GM03348 (cell line): ENCODE measurements around the gene PLA2G4B.
"Not testable (repeated sequence)": the region's sequence is repeated elsewhere in the genome, so short reads cannot be mapped to it uniquely, and the experiment has no call there.

ENCODE experiments used
- DNase-seq: peaks from one replicate; pipeline ENCODE4 v3.0.0; 2012; ENCODE audit warnings: low spot score

Gene PLA2G4B

DNA sequence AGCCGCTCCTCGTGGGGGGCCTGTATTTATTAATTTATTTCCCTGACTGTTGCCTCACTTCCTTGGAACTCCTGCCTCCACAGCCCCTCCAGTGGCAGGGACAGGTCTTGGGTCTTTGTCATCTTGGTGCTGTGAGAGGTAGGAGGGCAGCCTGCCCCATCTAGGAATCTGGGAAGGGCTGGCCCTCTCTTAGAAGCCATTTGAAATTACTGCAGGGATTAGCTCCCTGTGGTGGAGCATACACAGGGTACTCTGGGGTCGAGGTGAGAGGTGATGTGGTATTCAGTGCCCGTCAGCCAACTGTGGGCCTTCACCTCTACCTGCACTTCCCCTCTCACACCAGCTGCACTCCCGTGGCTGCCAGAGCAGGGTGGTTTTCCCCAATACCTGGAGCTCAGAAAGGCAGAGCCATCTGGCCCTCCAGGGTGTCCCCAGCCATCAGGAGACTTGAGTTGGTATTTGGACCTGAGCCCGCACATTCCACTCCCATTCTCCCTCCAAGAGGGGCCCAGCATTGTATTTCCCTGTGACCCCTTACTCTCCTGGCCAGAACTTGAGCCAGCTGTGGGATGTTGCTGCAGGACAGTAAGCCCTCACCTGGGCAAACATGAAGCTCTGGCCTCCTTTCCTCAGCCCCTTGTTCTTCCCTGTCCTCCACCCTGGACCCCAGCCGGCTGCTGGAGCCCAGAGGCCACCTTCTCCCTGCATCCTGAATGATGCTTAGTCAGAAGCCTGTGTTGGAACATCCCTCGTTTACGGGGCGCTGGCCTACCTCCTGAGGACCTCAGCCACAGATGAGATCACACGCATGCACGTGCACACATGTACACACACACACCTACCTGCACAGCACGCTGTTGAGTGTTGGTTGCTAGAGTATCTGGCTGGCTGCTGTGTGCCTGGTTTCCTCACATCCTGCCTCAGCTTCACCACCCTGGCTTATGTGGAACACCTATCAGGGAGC lies 12.8 kb upstream of the PLA2G4B start:
- DNase-seq, result no peak

DNA sequence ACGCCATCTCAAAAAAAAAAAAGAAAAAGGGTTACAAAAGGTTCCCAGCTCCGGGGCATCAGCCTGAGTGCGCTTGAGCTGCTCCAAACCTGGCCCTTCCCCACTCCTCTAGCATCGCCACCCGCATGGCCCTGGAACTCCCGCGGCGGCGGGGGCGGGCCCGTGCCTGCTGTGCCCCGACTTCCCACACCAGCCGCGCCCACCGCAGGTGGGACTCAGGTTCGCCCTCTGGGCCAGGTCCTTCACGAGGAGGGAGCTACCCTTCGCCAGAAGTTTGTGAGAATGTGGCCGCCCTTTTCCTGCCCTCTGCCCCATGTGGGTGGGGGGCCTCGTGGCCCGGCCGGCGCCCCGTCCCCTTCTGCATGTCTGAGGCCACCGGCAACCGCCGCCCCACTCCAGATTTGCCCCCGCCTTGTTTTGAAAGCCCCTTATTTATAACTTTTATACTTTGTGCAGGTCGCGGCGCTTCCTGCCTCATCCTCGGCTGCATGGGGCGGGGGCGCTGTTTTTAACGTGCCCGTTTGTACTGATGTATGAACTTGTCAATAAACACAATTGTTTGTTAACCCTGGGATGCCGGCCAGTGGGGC lies 11.3 kb upstream of the PLA2G4B start:
- DNase-seq, result no peak

DNA sequence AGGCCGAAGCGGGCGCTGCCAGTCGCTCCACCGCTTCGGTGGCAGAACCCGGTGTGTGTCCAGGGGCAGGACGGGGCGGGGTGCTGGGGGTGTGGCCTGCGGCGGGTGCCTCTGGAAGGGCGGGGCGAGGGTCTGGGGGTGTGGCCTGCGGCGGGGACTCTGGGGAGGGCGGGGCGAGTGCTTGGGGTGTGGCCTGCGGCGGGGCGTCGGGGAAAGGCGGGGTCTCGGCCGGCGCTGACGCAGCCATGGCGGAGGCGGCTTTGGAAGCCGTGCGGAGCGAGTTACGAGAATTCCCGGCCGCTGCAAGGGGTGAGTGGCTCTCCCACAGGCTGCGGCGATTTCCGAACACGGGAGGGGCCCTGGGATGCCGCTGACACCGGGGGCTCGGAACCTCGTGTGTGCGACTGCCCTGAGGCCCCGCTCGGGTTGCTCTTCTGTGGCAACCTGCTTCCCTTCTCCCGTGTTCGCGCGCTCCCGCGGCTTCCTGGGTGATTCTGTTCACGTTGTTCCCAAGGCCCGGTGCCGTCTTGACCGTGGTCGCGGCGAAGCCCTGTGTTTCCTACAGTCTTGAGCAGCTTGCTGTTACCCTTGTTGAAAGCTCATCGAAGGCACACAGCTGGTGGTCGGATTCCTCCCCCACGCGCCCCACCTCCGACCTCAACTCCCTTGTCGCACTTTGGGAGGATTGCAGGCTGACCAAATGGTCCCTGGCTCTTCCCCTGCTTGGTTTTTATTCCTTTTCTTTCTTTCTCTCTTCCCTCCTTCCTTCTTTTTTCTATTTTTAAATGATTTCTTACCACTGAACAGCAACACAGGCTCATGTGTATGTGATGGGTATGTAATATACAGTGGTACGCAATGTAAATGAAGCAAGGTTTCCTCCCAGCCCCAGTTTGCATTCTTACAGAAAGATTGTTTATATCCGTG lies 10.5 kb upstream of the PLA2G4B start, which contains the start of gene JMJD7:
Gene JMJD7, plus strand, starts transcription at position 213 of the 927 bp plus-strand sequence. Its CDS starts 33 bp downstream, at position 246.
- peak; percentile 100 for DNase-seq

DNA sequence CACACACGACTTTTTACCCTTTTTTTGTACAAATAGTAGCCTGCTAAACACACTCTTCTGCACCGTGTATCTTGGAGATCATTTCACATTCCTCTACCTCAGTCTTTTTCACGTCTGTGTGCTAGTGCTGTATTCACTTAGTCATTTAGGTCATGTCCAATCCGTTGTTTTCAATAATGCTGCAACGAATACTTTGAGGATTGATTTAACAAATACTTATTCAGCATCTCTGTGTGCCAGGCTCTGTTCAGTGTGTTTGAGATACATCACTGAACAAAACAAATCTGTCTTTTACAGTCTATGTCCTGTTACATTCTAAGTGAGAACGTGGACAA lies 9.9 kb upstream of the PLA2G4B start:
- no peak for DNase-seq

DNA sequence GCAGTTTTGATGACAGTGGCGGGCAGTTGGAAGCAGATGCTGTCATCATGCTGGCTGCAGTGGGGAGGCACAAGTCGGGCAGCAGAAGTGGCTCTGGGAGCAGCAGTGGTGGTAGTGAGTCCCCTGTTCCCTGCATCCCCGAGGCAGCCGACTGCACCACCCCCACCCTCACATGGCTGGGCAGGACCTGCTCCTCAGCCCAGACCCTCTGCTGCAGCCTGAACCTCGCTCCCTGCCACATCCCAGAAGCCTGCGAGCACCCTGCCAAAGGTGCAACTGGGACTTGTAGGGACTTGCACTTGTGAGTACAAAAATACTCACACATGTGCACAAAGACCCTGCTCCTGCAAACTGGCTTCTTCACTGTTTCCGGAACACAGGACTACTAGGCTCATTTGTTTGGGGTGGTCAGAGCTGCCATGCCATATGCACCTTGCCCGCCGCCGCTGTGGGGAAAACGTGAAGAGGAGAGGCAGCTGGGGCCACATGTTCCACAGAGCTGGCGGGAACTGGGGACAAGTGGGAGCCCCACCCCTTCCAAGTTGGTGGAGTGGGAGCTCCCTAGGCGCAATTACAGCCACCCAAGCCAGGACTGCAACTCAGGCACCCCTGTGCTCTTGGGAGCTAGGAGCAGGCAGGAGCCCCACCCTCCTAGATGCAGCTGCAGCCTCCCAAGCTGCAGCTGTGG lies 8.5 kb upstream of the PLA2G4B start:
- no peak for DNase-seq

DNA sequence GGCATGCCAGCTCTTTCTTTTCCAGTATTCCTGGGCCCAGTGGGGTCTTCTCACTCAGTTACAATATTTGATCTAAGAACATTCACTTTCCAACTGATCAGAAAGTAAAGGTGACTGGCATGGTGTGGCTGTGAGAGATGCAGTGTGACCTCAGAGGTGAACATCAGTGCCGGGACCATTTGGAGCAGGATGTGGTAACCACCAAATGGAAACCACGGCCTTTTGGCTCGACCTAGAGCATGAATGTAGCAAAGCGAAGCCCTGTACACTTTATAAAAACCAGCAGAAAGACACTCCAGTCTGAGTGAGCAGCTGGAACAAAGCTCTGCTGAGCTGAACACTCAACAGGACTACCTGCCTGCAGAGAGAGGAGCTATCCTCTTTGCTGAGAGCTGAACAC lies 7.4 kb upstream of the PLA2G4B start:
- not testable (repeated sequence) for DNase-seq

DNA sequence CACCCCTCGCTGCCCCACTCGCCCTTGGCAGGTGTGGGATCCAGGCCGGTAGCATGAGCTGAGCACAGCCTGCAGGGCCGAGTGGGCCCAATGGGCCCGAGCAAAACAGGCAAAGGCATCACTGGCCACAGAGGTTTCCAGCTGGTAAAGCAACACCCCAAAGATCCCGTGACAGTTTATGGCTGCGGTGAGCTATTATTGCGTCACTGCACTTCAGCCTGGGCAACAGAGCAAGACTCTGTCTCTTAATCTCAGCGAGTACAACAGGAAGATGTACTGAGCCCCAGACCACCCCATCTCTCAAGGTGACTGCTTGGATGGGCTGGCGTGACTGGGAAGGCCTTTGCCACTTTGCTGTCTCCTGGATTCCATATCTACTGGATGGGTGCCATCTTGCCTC lies 6.4 kb upstream of the PLA2G4B start:
- no peak for DNase-seq

DNA sequence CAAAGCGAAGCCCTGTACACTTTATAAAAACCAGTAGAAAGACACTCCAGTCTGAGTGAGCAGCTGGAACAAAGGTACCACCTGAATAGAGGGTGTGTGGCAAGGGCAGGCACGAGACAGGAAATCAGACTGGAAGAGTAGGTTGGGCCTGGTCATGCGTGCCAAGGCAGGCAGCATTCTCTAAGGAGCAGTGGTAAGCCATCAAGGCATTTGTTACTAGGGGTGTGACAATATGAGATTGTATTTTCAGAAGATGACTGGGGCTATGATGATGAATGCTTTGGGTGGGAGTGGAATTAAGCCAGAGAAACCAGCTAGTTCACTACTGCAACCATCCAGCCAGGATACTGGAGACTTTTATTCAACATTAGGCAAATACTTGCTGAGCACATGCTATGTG lies 5.8 kb upstream of the PLA2G4B start:
- no peak for DNase-seq

DNA sequence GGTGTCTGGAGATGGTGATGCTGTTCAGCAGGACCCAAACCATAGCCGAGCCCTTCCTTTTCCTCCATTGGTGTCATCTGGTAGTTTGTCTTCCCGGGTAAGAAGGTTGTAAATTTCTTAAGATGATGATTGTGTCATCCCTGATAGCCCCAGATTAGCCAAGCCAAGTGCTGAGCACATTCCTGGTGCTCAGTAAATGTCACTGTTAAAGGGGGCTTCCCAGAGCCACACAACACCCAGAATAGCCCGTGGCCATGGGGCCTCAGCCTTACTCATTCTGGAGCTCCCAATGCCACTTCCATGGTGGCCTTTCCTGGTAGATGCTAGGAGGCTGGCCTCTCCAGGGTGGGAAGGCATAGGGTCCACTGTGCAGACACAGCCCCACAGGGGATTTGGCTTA lies 4.6 kb upstream of the PLA2G4B start:
- no peak for DNase-seq

DNA sequence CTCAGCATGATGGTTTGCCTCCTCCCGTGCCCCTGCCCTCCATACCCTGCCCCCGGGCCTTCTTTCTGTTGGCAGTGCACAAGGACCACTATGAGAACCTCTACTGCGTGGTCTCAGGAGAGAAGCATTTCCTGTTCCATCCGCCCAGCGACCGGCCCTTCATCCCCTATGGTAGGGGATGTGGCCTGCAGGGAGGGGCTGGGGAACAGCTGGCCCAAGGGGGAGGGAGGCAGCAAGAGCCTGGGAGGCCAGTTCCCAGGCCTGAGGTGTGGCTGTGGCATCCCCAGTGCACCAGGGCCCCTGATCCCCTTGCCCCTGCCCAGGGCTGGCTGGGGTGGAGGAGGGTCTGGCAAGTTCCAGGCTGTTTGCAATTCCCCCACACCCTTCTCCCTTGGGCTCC lies 2.6 kb upstream of the PLA2G4B start:
- DNase-seq, result no peak

DNA sequence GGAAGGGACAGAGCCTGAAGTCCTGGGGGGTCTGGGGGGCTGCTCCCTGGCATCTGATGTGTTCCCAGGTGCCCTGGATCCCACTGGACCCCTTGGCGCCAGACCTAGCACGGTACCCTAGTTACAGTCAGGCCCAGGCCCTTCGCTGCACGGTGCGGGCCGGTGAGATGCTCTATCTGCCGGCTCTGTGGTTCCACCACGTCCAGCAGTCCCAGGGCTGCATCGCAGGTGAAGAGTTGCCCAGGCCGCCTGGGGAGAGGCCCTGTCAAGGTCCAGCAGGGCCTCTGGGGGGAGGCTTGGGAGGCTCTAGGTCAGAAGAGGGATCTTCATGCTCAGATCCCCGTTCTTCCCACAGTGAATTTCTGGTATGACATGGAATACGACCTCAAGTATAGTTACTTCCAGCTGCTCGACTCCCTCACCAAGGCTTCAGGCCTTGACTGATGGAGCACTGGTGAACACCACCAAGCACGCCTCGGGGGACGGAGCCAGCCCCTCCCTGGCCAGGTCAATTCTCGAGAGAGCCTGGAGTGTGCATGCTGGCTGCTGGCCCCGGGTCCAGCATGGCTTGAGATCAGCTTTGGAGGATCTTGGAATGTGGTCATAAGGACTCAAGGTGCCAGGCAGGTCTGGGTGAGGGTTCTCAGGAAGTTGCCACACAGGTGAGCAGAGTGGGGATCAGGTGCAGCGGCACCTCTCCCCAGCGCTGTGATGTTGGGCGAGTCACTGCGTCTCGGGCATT lies 1.8 kb upstream of the PLA2G4B start:
- no peak for DNase-seq

DNA sequence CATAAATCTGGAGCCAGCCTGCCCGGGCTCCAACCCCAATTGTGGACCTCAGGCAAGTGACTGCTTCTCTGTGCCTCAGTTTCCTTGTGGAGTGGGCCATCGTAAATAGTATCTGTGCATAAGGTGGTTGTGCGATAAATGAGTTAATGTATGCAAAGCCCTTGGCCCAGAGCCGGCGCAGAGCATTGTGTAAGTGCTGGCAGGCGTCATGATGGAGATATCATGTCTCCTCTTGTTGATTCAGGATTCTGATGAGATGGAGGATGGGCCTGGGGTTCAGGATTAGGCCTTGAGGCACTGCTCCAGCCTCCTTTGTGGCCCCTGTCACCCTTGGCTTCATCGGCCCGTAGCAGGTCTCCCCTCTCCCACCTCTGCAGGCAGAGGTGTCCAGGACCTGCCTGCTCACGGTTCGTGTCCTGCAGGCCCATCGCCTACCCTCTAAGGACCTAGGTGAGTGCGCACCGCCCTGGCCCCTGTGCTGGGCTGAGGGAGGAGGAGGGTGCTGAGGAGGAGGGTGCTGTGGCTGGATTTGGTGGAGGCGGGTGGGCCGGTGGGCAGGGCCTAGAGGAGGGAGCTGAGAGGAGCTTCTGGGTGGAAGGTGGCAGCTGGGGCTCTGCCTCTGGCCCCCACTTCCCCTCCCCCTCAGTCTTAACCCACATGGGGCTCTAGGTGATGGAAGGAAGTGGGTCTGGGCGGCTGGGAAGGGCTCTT lies 1.3 kb downstream of the PLA2G4B start:
- DNase-seq, result no peak

DNA sequence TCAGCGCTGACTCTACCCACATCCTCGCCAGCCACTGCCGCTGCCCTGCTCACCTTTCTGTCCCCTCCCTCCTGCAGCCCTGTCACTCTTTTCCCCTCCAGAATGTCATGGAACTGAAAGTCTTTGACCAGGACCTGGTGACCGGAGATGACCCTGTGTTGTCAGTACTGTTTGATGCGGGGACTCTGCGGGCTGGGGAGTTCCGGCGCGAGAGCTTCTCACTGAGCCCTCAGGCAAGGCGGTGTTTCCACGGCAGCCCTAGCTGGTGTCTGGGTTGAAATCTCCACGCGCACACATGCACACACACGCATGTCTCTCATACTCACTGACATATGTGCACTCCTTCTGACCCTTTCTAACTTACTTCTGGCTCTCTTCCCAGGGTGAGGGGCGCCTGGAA lies 2.0 kb downstream of the PLA2G4B start:
- no peak for DNase-seq

DNA sequence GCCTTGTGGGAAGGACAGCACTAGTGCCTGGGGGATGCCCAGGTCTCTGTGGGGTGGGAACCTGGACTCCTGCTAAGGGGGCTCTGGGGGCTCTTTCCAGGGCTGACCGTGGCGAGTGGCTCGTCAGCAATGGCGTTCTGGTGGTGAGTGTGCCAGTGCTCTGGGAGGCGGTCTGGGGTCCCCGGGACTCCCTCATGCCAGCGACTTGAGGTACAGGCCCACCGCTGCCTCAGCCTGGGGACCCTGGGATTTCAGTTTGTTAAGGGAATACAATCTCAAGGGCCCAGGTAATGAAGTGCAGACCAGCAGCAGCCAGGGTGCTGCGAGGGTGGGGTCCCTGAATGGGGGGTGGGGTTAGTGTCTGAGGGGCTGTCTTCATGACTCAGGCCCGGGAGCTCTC lies 2.5 kb downstream of the PLA2G4B start:
- DNase-seq, result no peak

DNA sequence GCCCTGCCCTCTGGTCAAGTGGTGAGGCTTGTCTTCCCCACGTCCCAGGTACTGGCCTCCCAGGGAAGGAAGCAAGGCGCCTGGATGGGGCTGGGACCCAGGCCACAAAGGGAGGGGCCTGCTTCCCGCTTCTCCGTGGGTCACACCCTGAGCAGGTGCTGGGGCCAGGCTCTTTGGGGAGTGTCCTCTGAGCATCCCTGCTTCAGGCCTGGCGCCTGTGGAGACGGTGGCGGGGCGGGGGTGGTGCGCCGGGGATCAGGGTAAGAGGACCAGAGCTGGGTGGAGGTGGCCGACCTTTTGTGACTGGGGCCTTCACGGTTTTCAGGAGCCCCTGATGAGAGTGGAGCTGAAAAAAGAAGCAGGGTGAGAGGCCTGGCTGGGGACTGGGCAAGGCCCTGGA lies 3.6 kb downstream of the PLA2G4B start:
- no peak for DNase-seq

DNA sequence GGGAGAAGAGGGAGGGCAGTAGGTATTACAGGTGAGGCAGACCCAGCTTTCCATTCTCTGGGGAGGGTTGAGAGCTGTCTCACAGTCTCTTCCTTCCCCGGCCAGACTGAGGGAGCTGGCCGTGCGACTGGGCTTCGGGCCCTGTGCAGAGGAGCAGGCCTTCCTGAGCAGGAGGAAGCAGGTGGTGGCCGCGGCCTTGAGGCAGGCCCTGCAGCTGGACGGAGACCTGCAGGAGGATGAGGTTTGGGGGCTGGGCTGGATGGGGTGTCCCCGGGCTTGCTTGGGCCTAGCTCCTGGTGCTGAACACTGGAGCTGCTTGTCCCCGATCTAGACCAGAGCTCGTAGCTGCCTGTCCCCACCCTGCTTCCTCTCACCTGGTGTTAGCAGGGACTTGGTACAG lies 4.9 kb downstream of the PLA2G4B start:
- DNase-seq, result no peak

DNA sequence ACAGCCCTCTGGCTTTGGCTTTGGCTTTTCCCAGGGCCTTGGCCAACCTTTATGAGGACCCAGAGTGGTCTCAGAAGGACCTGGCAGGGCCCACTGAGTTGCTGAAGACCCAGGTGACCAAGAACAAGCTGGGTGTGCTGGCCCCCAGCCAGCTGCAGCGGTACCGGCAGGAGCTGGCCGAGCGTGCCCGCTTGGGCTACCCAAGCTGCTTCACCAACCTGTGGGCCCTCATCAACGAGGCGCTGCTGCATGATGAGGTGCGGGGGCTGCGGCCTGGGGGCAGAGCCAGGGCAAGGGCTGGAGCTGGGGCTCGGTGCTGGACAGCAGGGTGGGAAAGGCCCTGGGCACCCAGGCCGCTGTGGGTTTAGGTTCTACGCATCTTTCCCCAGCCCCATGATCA lies 6.2 kb downstream of the PLA2G4B start:
- no peak for DNase-seq

DNA sequence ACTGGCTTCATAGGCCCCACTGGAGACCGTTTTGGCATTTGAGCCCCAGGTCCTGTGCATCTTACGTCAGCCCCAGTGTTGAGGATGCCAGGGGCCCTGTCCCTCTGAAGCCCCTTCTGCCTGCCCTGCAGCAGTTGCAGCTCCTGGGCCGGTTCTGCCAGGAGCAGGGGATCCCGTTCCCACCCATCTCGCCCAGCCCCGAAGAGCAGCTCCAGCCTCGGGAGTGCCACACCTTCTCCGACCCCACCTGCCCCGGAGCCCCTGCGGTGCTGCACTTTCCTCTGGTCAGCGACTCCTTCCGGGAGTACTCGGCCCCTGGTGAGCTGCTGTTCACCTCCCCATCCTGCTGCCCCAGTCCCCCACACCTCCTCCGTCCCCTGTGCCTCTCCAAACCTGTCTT lies 8.6 kb downstream of the PLA2G4B start:
- DNase-seq, result no peak

DNA sequence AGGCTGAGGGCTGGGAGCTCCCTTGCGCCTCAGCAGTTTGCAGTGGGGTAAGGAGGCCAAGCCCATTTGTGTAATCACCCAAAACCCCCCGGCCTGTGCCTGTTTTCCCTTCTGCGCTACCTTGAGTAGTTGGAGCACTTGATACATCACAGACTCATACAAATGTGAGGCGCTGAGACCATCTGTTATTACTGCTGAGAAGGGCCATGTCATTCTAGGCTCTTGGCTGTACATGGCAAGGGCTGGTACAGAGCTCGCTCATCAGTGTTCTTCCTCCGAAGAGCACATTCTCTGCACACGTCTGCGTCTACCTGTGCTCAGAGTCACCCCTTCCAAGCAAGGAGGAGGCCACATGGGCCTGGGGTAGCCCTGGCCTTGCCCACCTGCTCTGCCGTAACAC lies 9.3 kb downstream of the PLA2G4B start:
- no peak for DNase-seq

DNA sequence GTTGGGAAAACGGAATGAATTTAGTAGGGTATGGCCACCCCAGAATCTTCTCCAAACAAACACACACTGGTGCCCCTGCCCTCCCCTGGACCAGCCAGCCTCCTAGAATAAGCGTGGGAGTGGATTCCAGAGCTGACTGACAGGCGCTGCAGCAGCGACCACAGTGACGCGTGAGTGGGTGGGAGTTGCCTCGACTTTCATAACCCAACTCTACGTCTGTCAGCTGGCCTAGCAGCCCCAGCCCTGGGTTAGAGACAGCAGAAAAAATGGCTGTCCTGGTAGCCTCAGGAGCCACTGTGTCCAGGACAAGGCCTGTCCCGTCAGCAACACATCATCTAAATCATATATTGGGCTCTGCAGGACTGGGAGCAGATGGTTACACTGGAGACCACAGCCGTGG lies 10.0 kb downstream of the PLA2G4B start:
- DNase-seq, result no peak

DNA sequence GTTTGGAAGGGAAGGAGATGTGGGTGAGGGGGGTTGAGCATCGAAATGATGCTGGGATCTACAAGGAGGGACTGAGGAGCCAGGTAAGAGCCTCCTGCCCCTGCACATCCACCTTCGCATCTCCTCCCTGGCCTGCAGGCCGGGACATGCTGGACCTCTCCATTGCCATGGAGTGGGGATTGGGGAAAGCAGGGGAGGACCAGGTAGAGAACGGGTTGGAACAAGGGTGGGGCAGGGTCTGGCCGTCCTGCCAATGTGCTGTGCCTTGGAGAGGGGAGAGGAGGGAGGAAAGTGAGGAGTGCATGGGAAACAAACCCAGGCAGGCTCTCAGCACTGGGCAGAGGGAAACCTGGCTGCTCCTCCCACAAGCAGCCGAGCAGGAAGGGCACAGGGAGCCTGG lies 10.6 kb downstream of the PLA2G4B start:
- DNase-seq, result no peak
